ENCODE data around the gene MYO3B. TPM values are rescaled to one million over a fixed set of nuclear protein-coding genes. Genes with fewer than 3 reads are reported as not detected.

Gene MYO3B
- total RNA-seq, 1 donor from 2014 or later, result 27.3 TPM

DNA sequence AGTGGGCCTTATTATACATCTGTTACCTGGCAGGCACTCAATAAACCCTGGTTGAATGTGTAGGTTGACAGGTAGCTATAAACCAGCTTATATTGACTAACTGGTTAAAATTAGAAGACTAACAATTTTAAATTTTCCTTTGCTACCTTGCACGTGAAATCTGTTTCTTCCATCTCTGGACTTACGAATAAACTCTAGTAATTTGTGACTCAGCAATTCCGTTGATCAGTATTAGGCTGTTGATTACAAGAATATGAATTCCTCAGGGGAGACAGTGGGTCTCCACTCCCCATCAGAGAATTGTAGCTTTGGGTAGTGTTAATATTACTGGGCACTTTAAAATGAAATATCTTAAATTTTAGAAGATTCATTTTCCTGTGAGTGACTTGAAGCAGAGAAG lies 399.4 kb downstream of the MYO3B start:
- no peak overlapping the region for H3K4me2 ChIP-seq
- H3K36me3 Mint-ChIP-seq, result no peaks in the 10 kb centered on the region
- no peak overlapping the region for H3K27ac Mint-ChIP-seq
- no peaks in the 10 kb centered on the region for H3K27me3 Mint-ChIP-seq (ENCODE audit: insufficient read depth, low read depth)
- H3K4me1 ChIP-seq, result peaks cover 7% of the 10 kb centered on the region
- H3K27me3 ChIP-seq, result no peaks in the 10 kb centered on the region
- no peaks in the 10 kb centered on the region for H3K79me2 ChIP-seq (ENCODE audit: low read depth)
- no peak overlapping the region for H3K4me3 ChIP-seq
- no peak overlapping the region for H3K9ac ChIP-seq
- H4K20me1 ChIP-seq (ENCODE audit: low read depth), result no peaks in the 10 kb centered on the region
- no peak overlapping the region for H2AFZ ChIP-seq (replicated peaks)
- no peaks in the 10 kb centered on the region for H3K9me3 Mint-ChIP-seq
- TF ChIP-seq CTCF (IDR thresholded peaks at IDR 0.05) (no peak), EZH2phosphoT487 (IDR thresholded peaks at IDR 0.05) (no peak), EZH2 (IDR thresholded peaks at IDR 0.05) (no peak)
- H3K4me3 Mint-ChIP-seq, result no peak overlapping the region
- no peak overlapping the region for H3K27ac ChIP-seq
- no peak for DNase-seq (ENCODE audit: low spot score)
- no peaks in the 10 kb centered on the region for H3K9me3 ChIP-seq (ENCODE audit: low read depth)
- peaks cover 9% of the 10 kb centered on the region for H3F3A ChIP-seq (ENCODE audit: low read depth)
- H3K36me3 ChIP-seq, result no peaks in the 10 kb centered on the region
- H3K4me1 Mint-ChIP-seq, result peaks cover 46% of the 10 kb centered on the region

DNA sequence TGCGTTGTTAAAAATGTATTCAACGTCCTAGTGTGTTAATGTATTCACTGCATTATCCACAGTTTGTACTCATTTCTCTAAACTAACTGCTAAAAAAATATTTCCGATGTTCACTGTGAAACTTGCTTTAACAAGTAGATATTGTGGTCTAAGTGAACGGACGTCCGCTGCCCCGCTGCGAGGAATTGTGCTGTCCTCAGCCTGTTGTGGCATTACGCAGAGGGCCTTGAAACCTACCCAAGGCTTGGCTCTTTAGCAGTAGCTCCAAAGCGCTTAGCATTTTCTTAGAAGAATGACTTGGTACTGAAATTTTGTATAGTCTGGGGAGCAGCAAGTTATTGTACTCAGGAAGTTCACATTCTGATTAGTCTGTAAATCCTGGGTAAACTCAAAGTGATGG lies 400.7 kb downstream of the MYO3B start:
- Mint-ChIP-seq H3K27me3 (ENCODE audit: insufficient read depth, low read depth) (no peaks in the 10 kb centered on the region), H3K36me3 (no peaks in the 10 kb centered on the region), H3K4me3 (no peak overlapping the region), H3K4me1 (peaks cover 58% of the 10 kb centered on the region), H3K9me3 (no peaks in the 10 kb centered on the region), H3K27ac (no peak overlapping the region)
- TF ChIP-seq EZH2 (IDR thresholded peaks at IDR 0.05), result no peak
- no peak for TF ChIP-seq EZH2phosphoT487 (IDR thresholded peaks at IDR 0.05)
- no peak for TF ChIP-seq CTCF (IDR thresholded peaks at IDR 0.05)
- no peak overlapping the region for H3K4me2 ChIP-seq
- no peaks in the 10 kb centered on the region for H3K36me3 ChIP-seq
- no peak overlapping the region for H2AFZ ChIP-seq (replicated peaks)
- no peak overlapping the region for H3K9ac ChIP-seq
- H3F3A ChIP-seq (ENCODE audit: low read depth), result peaks cover 21% of the 10 kb centered on the region
- no peaks in the 10 kb centered on the region for H3K27me3 ChIP-seq
- H4K20me1 ChIP-seq (ENCODE audit: low read depth), result no peaks in the 10 kb centered on the region
- no peaks in the 10 kb centered on the region for H3K9me3 ChIP-seq (ENCODE audit: low read depth)
- no peaks in the 10 kb centered on the region for H3K79me2 ChIP-seq (ENCODE audit: low read depth)
- no peak overlapping the region for H3K4me3 ChIP-seq
- H3K4me1 ChIP-seq, result peaks cover 18% of the 10 kb centered on the region
- DNase-seq (ENCODE audit: low spot score), result no peak
- H3K27ac ChIP-seq, result no peak overlapping the region

- Histone ChIP-seq H3K36me3 (no peaks in the 10 kb centered on the region), H2AFZ (replicated peaks) (no peak overlapping the region), H3K4me3 (no peak overlapping the region), H3K9me3 (ENCODE audit: low read depth) (no peaks in the 10 kb centered on the region), H3K79me2 (ENCODE audit: low read depth) (no peaks in the 10 kb centered on the region), H3K27ac (no peak overlapping the region), H4K20me1 (ENCODE audit: low read depth) (no peaks in the 10 kb centered on the region), H3K4me1 (peaks cover 18% of the 10 kb centered on the region), H3K27me3 (no peaks in the 10 kb centered on the region), H3K4me2 (no peak overlapping the region), H3F3A (ENCODE audit: low read depth) (peaks cover 29% of the 10 kb centered on the region), H3K9ac (no peak overlapping the region)
- TF ChIP-seq CTCF (IDR thresholded peaks at IDR 0.05), result no peak
- no peak for TF ChIP-seq EZH2phosphoT487 (IDR thresholded peaks at IDR 0.05)
- TF ChIP-seq EZH2 (IDR thresholded peaks at IDR 0.05), result no peak
- no peaks in the 10 kb centered on the region for H3K36me3 Mint-ChIP-seq
- H3K27ac Mint-ChIP-seq, result no peak overlapping the region
- H3K4me3 Mint-ChIP-seq, result no peak overlapping the region
- H3K27me3 Mint-ChIP-seq (ENCODE audit: insufficient read depth, low read depth), result no peaks in the 10 kb centered on the region
- no peaks in the 10 kb centered on the region for H3K9me3 Mint-ChIP-seq
- peaks cover 56% of the 10 kb centered on the region for H3K4me1 Mint-ChIP-seq
- no peak for DNase-seq (ENCODE audit: low spot score)
Measured at GRCh38 chr2:170579511-170579910, 401.6 kb downstream of the MYO3B start.
